Tibial nerve (tissue), 4 donors: Measurements from ENCODE around the gene ADAM10.

Experiments used
- EP300 ChIP-seq, 2 donors: sonication (generic); formaldehyde crosslinking; IDR thresholded peaks; one replicate each; pipeline ENCODE4 v1.6.1; 2017; ENCODE audit warnings: antibody characterized with exemption in 2 of 2, mild to moderate bottlenecking in 1 of 2
- POLR2A ChIP-seq, 2 donors: fragments of 450-650 bp; IDR thresholded peaks; one replicate each; pipeline ENCODE4 v1.6.1; 2017; ENCODE audit warnings: antibody characterized with exemption in 2 of 2, mild to moderate bottlenecking in 2 of 2, moderate library complexity in 2 of 2
- TF ChIP-seq, protein P1 (sequence below), 5 experiments: fragments of 200-600 bp in 3 of 5; fragments of 450-650 bp in 2 of 5; sonication (generic) in 3 of 5; IDR thresholded peaks; one replicate each; pipeline ENCODE4 v1.5.1; 2016 to 2019; ENCODE audit warnings: antibody characterized with exemption in 5 of 5, mild to moderate bottlenecking in 3 of 5, moderate library complexity in 2 of 5

DNA sequence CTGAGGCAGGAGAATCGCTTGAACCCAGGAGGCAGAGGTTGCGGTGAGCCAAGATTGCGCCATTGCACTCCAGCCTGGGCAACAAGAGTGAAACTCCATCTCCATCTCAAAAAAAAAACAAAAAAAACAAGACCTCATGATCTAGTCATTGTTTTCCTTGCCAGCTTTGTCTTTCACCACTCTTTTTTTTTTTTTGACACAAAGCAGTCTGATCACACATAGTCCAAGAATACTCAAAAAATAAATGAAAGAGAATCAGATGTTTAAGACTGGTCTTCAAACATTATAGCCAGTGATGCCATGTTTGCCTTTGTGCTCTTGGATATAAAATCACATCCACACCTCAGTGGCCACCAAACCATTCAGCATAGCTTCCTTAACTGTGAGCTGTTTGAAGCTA, 5.8 kb upstream of the ADAM10 start:
- TF ChIP-seq POLR2A (IDR thresholded peaks at IDR 0.05) (no peak), EP300 (IDR thresholded peaks at IDR 0.05) (no peak)
- TF ChIP-seq, protein P1, sequence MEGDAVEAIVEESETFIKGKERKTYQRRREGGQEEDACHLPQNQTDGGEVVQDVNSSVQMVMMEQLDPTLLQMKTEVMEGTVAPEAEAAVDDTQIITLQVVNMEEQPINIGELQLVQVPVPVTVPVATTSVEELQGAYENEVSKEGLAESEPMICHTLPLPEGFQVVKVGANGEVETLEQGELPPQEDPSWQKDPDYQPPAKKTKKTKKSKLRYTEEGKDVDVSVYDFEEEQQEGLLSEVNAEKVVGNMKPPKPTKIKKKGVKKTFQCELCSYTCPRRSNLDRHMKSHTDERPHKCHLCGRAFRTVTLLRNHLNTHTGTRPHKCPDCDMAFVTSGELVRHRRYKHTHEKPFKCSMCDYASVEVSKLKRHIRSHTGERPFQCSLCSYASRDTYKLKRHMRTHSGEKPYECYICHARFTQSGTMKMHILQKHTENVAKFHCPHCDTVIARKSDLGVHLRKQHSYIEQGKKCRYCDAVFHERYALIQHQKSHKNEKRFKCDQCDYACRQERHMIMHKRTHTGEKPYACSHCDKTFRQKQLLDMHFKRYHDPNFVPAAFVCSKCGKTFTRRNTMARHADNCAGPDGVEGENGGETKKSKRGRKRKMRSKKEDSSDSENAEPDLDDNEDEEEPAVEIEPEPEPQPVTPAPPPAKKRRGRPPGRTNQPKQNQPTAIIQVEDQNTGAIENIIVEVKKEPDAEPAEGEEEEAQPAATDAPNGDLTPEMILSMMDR (IDR thresholded peaks at IDR 0.05): no peak
